ENCODE measurements around the gene EXD3. TPM values are rescaled to one million over a fixed set of nuclear protein-coding genes. Genes with fewer than 3 reads are reported as not detected.

EXD3 gene
- total RNA-seq, 1 donor from 2014 or later, result 19.5 TPM

DNA sequence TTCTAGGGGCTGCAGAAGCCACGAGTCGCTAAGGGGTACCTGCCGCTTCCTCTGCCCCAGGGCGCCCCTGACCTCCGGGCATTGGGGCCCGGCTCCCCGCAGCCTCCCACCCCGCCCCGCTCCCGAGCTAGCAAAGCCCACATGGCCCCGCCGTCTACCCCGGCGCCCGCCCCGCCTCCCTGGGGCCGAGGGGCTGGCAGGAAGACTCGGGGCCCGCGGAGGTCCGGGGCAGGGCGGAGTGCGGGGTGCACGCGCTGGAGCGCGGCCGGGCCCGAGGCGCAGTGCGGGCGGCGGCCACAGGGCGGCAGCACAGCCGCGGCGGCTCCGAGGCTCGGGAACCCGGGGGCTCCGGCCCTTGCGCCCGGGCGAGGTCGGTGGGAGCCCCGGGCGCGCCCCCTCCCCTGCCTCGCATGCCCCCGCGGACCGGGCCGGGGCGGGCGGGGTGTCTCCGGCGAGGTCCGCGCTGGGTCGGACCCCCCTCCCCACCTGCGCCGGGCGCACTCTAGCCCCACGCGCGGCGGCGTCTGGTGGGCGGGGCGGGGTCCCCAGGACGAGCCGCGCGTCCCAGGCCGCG lies 127.6 kb downstream of the EXD3 start:
- H3K9me3 Mint-ChIP-seq, result no peaks in the 10 kb centered on the region

DNA sequence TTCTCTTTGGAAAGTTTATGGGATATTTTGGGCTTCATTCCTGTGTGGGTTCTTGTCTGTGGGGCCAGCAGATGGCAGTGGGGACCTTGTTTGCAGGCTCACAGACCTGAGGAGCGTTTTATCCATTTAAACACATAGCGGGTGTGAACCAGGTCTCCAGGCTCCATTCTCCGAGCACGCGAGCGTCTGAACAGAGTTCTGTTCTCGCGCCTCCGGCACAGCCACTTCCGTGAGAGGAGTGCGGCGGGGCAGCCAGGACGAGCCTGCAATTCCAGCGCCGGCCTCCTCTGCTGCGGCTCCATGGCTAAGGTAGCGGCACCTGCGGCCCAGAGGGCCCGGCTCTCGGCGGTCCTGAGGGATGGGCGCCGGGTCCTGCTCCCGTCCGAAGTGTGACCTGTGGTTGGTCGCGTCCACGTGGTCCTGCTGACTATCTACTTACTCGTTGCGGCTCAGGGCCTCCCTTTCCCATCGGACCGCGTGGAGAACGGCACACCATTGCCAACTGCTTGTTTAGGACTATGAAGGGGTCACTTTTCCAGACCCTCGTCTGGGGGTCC lies 128.2 kb downstream of the EXD3 start:
- TF ChIP-seq, protein P1, sequence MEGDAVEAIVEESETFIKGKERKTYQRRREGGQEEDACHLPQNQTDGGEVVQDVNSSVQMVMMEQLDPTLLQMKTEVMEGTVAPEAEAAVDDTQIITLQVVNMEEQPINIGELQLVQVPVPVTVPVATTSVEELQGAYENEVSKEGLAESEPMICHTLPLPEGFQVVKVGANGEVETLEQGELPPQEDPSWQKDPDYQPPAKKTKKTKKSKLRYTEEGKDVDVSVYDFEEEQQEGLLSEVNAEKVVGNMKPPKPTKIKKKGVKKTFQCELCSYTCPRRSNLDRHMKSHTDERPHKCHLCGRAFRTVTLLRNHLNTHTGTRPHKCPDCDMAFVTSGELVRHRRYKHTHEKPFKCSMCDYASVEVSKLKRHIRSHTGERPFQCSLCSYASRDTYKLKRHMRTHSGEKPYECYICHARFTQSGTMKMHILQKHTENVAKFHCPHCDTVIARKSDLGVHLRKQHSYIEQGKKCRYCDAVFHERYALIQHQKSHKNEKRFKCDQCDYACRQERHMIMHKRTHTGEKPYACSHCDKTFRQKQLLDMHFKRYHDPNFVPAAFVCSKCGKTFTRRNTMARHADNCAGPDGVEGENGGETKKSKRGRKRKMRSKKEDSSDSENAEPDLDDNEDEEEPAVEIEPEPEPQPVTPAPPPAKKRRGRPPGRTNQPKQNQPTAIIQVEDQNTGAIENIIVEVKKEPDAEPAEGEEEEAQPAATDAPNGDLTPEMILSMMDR (conservative IDR thresholded peaks at IDR 0.05), result peak; percentile 36
- Mint-ChIP-seq H3K4me3 (peak overlapping the region; percentile 75), H3K27ac (peak overlapping the region; percentile 78), H3K36me3 (no peaks in the 10 kb centered on the region), H3K4me1 (ENCODE audit: unreplicated experiment) (peaks cover 5% of the 10 kb centered on the region), H3K9me3 (no peaks in the 10 kb centered on the region), H3K27me3 (peaks cover 45% of the 10 kb centered on the region)
- no peak for DNase-seq (ENCODE audit: extremely low spot score, unreplicated experiment)

More for the DNA sequence above, 127.6 kb downstream of the EXD3 start:
- Mint-ChIP-seq H3K4me3 (peak overlapping the region; percentile 75), H3K27me3 (peaks cover 49% of the 10 kb centered on the region), H3K27ac (no peak overlapping the region), H3K4me1 (ENCODE audit: unreplicated experiment) (peaks cover 5% of the 10 kb centered on the region), H3K36me3 (no peaks in the 10 kb centered on the region)
- TF ChIP-seq, protein P1 (conservative IDR thresholded peaks at IDR 0.05), result peak; percentile 80
- no peak for DNase-seq (ENCODE audit: extremely low spot score, unreplicated experiment)

DNA sequence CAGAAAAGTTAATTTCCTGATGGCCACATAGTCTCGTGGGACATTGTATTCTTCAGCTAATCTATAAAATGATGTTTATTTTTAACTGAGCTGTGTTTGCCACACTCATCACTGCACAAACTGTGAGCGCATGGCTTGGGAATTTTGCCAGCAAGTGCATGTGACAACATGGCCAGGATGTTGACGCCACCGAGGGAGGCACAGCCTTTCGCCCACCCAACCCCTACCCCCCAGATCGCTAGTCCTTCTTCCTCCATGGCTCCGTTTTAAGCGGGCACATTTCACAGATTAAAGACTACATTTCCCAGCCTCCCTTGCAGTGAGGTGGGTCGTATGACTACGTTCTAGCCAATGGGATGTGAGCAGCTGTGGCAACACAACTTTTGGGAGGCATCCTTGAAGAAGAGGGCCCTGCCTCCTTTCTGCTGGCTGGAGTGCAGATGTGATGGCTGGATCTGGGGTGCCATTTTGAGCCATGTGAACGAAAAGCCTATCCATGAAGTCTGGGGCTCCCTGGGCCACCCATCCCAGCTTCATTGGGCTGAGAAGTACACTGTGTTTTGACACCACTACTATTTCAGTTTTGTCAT lies 128.8 kb downstream of the EXD3 start:
- Mint-ChIP-seq H3K4me1 (ENCODE audit: unreplicated experiment) (peaks cover 5% of the 10 kb centered on the region), H3K36me3 (no peaks in the 10 kb centered on the region), H3K4me3 (peak overlapping the region; percentile 75), H3K27me3 (peaks cover 42% of the 10 kb centered on the region), H3K27ac (peak overlapping the region; percentile 78), H3K9me3 (no peaks in the 10 kb centered on the region)
- TF ChIP-seq, protein P1 (conservative IDR thresholded peaks at IDR 0.05), result no peak
- DNase-seq (ENCODE audit: extremely low spot score, unreplicated experiment), result no peak

DNA sequence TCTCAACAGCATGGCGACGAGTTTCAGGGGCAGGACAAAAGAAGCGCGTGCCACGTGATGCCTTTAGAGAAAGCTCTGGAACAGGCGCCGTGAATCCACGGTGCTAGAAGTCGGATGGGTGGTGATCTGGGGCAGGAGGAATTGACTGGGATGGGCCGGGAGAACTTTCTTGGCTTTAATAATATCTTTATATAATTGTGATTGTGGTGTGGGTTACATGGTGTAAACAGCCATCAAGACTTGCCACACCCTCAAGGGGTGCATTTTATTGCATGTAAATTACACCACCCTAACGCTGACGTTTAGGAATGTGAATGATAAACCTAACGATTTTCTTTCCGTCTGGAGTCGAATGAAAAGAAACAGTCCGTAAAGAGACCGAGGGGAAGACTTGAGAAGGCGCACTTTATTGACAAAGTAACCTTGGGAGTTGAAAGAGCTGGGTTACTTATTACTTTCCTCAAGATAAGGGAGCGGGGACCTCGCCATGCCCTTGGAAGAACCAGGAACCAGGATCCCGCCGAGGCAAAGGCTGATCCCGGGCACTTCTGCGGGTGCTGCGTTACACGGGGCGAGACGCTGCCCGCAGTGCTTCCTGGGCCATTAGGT lies 129.4 kb downstream of the EXD3 start:
- no peak for DNase-seq (ENCODE audit: extremely low spot score, unreplicated experiment)
- Mint-ChIP-seq H3K27ac (peak overlapping the region; percentile 78), H3K4me3 (peak overlapping the region; percentile 75), H3K9me3 (no peaks in the 10 kb centered on the region), H3K36me3 (no peaks in the 10 kb centered on the region), H3K27me3 (peaks cover 36% of the 10 kb centered on the region), H3K4me1 (ENCODE audit: unreplicated experiment) (peaks cover 5% of the 10 kb centered on the region)
- TF ChIP-seq, protein P1 (conservative IDR thresholded peaks at IDR 0.05), result no peak

DNA sequence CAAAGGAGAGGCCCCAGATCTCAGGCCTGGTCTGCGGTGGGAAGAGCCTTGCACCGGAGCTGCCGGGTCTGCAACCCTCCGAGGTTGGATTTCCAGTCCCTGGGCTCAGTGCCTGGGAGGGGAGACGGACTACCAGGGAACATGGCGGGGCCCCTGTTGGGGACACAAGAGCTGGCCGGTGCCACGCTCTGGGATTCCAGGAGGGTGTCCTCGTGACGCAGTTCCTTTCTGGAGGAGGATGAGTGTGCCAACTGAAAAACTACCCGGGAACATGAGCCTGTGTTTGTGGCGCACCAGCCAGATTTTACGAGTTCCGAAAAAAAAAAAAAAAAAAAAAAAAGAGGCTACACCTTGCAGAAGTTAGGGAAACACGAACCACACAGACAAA lies 129.9 kb downstream of the EXD3 start:
- H3K27me3 Mint-ChIP-seq, result peaks cover 33% of the 10 kb centered on the region
- peaks cover 5% of the 10 kb centered on the region for H3K4me1 Mint-ChIP-seq (ENCODE audit: unreplicated experiment)
- peak overlapping the region; percentile 78 for H3K27ac Mint-ChIP-seq
- H3K4me3 Mint-ChIP-seq, result peak overlapping the region; percentile 75
- DNase-seq (ENCODE audit: extremely low spot score, unreplicated experiment), result no peak
- H3K9me3 Mint-ChIP-seq, result no peaks in the 10 kb centered on the region
- TF ChIP-seq, protein P1 (conservative IDR thresholded peaks at IDR 0.05), result no peak
- H3K36me3 Mint-ChIP-seq, result no peaks in the 10 kb centered on the region
